HAP-1 (cell line): ENCODE results near the gene AFDN.

Source experiments
- DNase-seq, 2 experiments: peaks; one replicate each; pipeline ENCODE4 v3.0.0-alpha.2; 2016 to 2020; ENCODE audit warnings: low spot score in 2 of 2
- H3K27me3 ChIP-seq: fragments of 250-450 bp; sonication (Bioruptor Pico); 2 replicates; pipeline ENCODE4 v1.5.1; 2020; ENCODE audit warnings: low read depth, mild to moderate bottlenecking, moderate library complexity
- H3K36me3 ChIP-seq: fragments of 250-450 bp; sonication (Bioruptor Pico); replicated peaks from 2 replicates; pipeline ENCODE4 v1.5.1; 2020; ENCODE audit warnings: mild to moderate bottlenecking
- H3K4me1 ChIP-seq: fragments of 250-450 bp; sonication (Bioruptor Pico); 2 replicates; pipeline ENCODE4 v1.5.1; 2020; ENCODE audit warnings: mild to moderate bottlenecking
- H3K4me3 ChIP-seq: fragments of 250-450 bp; sonication (Bioruptor Pico); 2 replicates; pipeline ENCODE4 v1.5.1; 2020; ENCODE audit warnings: mild to moderate bottlenecking, moderate library complexity
- H3K9me3 ChIP-seq: fragments of 250-450 bp; sonication (Bioruptor Pico); 2 replicates; pipeline ENCODE4 v1.5.1; 2020; ENCODE audit warnings: mild to moderate bottlenecking, moderate library complexity
- in situ Hi-C: fragments of 300-500 bp; cut with MboI; formaldehyde crosslinking; loops from 3 replicates; pipeline ENCODE4 v1.14.3; 2020; ENCODE audit warnings: low sequenced_read_pairs, inconsistent platforms, mixed read lengths

Gene AFDN

DNA sequence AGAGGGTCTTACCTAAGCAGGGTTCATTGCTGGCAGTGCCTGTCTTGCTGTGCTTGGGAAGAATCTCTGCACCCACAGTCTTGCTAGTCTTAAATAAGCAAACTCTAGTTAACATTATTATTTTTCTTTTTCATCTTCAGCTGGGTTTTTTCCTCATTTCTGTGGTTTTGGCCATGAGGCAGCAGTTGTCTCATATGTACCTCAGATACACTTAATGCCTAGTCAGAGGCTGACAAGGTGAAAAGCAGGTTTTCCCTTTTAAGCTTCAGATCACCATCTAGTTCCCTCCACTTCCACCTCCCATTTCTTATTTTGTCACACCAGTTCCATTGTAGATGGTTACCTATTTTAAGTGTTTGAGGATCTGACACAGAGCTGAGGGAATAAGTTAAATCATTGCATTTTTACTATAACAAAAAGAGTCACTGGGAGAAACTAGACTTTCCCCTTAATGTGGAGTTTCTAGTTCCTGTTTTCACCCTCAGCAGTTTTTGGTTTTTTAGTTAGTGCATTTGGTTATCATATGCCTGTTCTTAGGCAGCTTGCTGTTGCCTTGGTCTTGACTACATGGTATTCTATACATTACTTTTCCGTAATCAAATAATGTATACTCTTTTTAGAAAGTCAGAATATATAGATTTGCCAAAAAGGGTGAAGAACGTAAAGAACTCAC, 46.0 kb downstream of the AFDN start:
- Histone ChIP-seq H3K4me1 (no peaks in the 10 kb centered on the region), H3K4me3 (no peak overlapping the region), H3K27me3 (no peaks in the 10 kb centered on the region), H3K36me3 (peaks cover 11% of the 10 kb centered on the region), H3K9me3 (no peaks in the 10 kb centered on the region)
- in situ Hi-C loops = no loop called here
- no peak for DNase-seq

DNA sequence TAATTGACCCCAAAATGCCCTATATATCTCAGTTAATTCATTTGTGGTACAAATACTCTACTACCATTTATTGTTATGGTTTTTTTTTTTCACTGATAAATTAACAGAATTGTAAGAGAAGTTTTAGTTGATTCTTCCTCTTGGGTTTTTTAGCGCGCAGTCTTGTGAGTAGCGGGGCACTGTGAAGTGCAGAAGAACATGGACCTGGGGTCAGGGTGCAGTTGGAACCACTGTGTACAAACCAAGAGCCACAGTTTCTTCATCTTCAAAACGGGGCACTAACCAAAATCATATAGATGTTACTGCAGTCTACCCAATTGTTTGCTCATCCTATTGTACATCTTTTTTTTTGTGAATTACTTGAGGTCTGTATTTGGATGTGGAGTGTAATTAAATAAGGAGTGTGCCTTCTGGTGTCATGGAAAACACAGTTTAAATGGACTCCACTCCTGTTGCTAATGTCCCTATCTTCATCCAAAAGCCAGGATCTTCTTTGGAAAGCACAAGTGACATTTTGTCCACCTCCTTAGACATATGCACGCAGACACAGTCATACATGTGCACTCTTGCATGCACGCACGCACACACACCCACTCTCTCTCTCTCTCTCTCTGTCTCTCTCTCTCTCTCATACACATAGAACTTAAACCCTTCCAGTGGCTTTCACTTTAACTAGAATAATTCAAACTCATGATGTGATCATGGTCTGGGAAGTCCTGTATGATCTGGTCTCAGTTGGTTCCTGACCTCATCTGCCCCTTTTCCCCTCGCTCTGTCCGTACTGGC, 51.5 kb downstream of the AFDN start:
- DNase-seq = no peak
- Histone ChIP-seq H3K36me3 (peaks cover 12% of the 10 kb centered on the region), H3K27me3 (no peaks in the 10 kb centered on the region), H3K4me3 (no peak overlapping the region), H3K4me1 (peaks cover 13% of the 10 kb centered on the region), H3K9me3 (no peaks in the 10 kb centered on the region)
- in situ Hi-C loops = loop anchor here (25.0 kb wide), 1 partner anchor 516 kb away; no protein-coding TSS in a partner anchor

DNA sequence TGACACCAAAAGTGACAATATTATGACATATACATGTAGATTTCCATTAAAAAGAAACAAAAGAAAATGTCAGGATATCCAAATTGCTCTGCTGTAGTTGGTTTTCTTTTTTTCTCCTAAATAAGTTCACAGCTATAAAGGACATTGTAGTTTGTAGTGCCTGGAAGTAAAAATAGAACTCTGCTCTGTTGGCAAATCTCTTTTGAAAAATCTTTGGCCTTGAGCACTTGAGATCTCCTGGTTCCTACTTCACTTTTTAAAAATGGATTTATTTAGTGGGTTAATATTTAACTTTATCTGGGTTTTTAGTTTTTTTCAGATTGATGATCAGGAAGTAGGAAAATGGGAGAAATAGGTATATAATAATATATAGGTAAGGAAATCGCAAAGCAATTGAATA, 52.9 kb downstream of the AFDN start:
- Histone ChIP-seq H3K4me3 (no peak overlapping the region), H3K4me1 (peaks cover 13% of the 10 kb centered on the region), H3K27me3 (no peaks in the 10 kb centered on the region), H3K36me3 (peaks cover 18% of the 10 kb centered on the region), H3K9me3 (no peaks in the 10 kb centered on the region)
- no peak for DNase-seq
- in situ Hi-C loops = loop anchor here (25.0 kb wide), 1 partner anchor 517 kb away; no protein-coding TSS in a partner anchor

DNA sequence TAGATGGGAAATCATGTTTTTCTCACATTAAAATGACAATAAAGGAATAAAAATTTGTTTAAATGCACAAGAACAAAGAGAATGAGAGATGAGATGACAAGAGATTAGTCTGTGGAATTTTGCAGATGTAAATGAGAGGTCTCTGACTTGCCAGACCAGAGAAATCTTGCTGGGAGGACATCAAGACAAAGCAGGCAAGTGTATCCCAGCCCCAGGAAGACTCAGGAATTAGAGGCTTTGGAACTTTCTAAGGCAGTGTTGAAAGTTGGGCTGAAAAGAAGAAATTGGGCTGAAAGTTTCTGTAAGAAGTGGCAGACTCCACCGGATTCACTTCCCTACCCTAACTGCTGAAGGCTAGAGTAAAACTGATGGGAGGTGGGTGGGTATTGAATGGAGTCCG, 54.6 kb downstream of the AFDN start:
- in situ Hi-C loops = loop anchor here (25.0 kb wide), 1 partner anchor 519 kb away; no protein-coding TSS in a partner anchor
- H3K36me3 ChIP-seq = peaks cover 22% of the 10 kb centered on the region
- H3K9me3 ChIP-seq = no peaks in the 10 kb centered on the region
- H3K4me1 ChIP-seq = peaks cover 13% of the 10 kb centered on the region
- H3K4me3 ChIP-seq = no peak overlapping the region
- peak in 1 of 2 experiments; percentile 26 for DNase-seq
- no peaks in the 10 kb centered on the region for H3K27me3 ChIP-seq

DNA sequence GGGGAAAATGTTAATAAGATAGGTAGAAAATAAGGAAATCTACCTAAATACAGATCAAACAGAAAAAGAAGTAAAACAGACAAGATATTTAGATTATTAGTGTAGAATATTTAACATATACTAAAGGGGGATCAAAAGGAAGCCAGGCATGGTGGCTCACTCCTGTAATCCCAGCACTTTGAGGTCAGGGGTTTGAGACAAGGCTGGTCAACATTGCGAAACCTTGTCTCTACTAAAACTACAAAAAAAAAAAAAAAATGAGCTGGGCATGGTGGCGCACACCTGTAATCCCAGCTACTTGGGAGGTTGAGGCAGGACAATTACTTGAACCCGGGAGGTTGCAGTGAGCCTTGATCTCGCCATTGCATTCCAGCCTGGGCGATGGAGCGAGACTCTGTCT, 55.5 kb downstream of the AFDN start:
- DNase-seq = no peak
- no peak overlapping the region for H3K4me3 ChIP-seq
- in situ Hi-C loops = loop anchor here (25.0 kb wide), 1 partner anchor 520 kb away; no protein-coding TSS in a partner anchor
- no peaks in the 10 kb centered on the region for H3K9me3 ChIP-seq
- H3K4me1 ChIP-seq = peaks cover 13% of the 10 kb centered on the region
- no peaks in the 10 kb centered on the region for H3K27me3 ChIP-seq
- H3K36me3 ChIP-seq = peaks cover 22% of the 10 kb centered on the region

DNA sequence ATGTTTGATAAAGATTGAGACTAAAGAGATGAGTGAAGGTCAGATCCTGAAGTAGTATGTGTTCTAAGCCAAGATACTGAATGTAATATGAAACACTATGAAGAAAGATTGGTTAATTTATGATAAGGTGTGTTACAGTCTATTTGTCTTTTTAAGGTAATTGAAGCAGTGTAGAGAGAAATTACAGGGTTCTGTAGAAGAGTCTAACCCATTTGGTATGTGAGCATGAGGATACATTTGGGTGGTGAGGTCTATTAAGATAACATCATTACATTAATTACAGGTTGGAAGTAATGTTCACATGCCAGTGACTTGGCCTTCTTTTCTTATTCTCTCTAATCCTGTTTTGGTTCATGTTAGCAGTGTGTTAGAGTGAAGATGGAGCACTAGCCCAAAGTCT, 61.4 kb downstream of the AFDN start:
- in situ Hi-C loops = loop anchor here (25.0 kb wide), 1 partner anchor 526 kb away; no protein-coding TSS in a partner anchor

DNA sequence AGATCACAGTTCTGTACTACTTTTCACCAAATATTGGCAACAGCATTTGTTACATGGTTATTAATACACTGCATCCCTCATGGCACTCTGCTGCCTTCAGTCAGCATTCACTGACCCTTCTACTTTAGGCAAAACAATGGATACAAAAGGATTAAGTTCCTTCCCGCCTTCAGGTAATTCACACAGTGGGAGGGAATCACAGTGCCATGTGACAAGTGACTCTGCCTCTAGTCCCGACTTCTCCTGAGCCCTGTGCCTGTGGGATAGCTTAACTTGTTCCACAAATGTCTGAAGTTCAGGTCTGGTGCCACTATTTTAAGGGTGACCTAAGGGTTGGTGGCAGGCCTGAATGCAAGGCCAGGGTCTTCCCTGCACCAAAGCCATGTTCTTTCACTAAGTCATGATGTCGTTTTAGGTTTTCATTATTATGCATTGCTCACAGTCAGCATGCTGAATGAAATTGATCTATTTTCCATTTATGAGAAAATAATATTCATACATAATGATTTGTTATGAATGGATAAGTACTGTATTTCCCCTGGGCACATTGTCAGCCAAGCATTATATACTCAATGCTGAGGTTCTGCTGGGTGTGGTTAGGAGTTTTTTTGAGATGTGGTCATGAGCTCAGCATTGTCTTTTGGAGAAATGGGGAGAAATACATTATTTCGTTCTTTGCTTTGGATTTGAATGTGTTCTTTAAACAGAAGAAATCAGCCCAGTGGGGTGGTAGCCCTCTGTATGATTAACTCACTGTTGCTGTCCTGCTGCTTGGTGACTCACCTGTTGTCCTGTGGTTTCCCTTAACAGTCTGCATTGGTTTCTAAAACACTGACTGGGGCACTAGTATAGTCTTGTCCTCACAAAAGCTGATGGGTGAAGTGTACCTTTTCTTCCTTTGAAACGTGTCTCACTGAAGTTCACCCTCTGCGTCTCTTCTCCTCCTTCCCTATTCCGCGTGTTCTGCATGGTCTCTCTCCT, 66.4 kb downstream of the AFDN start:
- no peaks in the 10 kb centered on the region for H3K27me3 ChIP-seq
- H3K4me3 ChIP-seq = no peak overlapping the region
- peak; percentile 38 to 59 for DNase-seq
- in situ Hi-C loops = loop anchor here (25.0 kb wide), 1 partner anchor 531 kb away; no protein-coding TSS in a partner anchor
- no peaks in the 10 kb centered on the region for H3K9me3 ChIP-seq
- H3K4me1 ChIP-seq = peaks cover 4% of the 10 kb centered on the region
- peaks cover 46% of the 10 kb centered on the region for H3K36me3 ChIP-seq

More for the DNA sequence above, 61.4 kb downstream of the AFDN start:
- peaks cover 47% of the 10 kb centered on the region for H3K36me3 ChIP-seq
- no peaks in the 10 kb centered on the region for H3K27me3 ChIP-seq
- peaks cover 4% of the 10 kb centered on the region for H3K4me1 ChIP-seq
- no peak for DNase-seq
- no peak overlapping the region for H3K4me3 ChIP-seq
- H3K9me3 ChIP-seq = no peaks in the 10 kb centered on the region

DNA sequence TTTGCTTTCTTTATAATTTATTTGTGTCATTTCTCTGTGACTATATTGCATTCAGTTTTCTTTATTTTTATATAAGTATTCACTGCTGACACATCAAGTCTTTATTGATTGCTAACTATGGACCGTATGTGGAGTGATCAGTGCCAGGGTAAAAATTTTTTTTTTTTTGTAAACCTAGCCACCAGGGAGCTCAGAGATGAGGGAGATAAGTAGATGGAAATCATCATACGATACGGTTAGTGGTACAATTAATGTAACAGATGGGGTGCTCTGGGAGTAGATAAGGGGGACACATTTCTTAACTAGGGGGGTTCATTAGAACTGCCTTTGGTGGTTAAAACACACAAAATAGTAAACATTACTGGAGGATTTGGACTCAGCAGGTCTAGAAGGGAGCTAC, 68.3 kb downstream of the AFDN start:
- H3K36me3 ChIP-seq = peaks cover 37% of the 10 kb centered on the region
- H3K4me1 ChIP-seq = peaks cover 6% of the 10 kb centered on the region
- no peak overlapping the region for H3K4me3 ChIP-seq
- H3K27me3 ChIP-seq = no peaks in the 10 kb centered on the region
- H3K9me3 ChIP-seq = no peaks in the 10 kb centered on the region
- DNase-seq = no peak
- in situ Hi-C loops = loop anchor here (25.0 kb wide), 1 partner anchor 533 kb away; no protein-coding TSS in a partner anchor

DNA sequence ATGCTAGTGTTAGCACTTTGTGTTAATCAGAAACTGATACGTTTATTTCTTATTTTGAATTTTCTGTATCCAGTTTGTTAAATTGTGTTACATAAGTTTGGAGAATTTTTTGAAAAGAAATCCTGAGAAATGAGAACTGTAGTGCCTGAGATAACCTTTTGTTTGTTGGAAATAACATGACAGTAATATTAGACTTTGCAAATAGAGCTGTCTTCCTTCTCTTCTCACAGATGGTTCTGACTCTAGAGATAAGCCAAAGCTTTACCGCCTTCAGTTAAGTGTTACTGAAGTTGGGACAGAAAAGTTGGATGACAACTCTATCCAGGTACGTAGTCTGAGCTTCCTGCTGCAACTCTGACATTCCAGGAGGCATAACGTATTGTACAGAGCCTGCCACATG, 69.9 kb downstream of the AFDN start:
- no peaks in the 10 kb centered on the region for H3K9me3 ChIP-seq
- no peak for DNase-seq
- no peaks in the 10 kb centered on the region for H3K27me3 ChIP-seq
- H3K4me1 ChIP-seq = peaks cover 6% of the 10 kb centered on the region
- H3K36me3 ChIP-seq = peaks cover 25% of the 10 kb centered on the region
- H3K4me3 ChIP-seq = no peak overlapping the region
- in situ Hi-C loops = loop anchor here (25.0 kb wide), 1 partner anchor 534 kb away; no protein-coding TSS in a partner anchor

DNA sequence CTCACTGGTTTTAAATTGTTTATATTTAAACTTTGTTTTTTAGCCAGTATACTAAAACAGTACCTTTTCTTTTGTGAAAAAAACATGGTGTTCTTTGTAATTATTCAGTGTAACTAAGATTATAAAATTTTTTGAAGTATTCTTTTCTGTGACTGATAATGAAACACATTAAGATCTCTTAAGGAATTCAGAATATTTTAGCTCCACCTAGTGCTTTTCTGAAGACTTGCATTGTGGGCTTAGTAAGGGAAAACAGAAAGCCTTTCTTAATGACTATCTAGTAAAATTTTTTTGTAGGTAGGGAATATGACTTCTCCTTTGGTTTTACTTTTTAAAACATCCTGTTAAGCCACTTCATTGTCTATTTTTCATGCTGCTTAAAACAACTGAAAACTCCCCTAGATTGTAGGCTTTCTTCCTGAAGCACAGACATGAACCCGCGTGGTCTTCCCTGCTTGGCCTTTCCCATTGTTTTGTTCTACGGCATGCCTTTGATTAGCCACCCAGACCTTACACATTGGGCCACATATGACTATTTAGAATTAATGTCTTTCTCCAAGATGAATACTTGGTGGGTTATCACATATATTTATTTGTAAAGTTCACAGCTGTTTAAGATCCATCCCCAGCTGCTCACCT, 72.1 kb downstream of the AFDN start:
- Histone ChIP-seq H3K9me3 (no peaks in the 10 kb centered on the region), H3K27me3 (no peaks in the 10 kb centered on the region), H3K4me1 (peaks cover 3% of the 10 kb centered on the region; the same call in 1 of the 2 replicates), H3K36me3 (peaks cover 26% of the 10 kb centered on the region), H3K4me3 (no peak overlapping the region)
- DNase-seq = peak in 1 of 2 experiments; percentile 65
- in situ Hi-C loops = loop anchor here (25.0 kb wide), 1 partner anchor 536 kb away; no protein-coding TSS in a partner anchor

DNA sequence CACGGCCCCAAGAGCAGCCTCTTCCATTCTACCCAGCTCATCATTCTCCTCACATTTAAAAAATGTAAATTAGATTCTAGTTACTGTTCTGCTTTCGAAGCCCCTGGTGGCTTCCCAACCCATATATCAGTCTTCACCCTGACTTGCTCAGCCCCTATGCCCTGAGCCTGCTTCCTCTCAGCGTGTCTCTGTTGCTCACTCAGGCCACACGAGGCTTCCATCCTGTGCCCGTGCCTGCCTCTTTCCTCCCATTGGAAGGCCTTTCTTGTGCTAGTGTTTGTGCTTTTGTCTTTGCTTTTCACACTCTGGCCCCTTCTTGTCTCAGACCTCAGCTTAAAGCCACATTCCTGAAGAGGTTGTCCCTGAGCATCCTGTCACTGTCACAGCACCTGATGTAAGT, 78.1 kb downstream of the AFDN start:
- H3K4me1 ChIP-seq = no peaks in the 10 kb centered on the region
- in situ Hi-C loops = no loop called here
- no peaks in the 10 kb centered on the region for H3K27me3 ChIP-seq
- H3K9me3 ChIP-seq = no peaks in the 10 kb centered on the region
- H3K4me3 ChIP-seq = no peak overlapping the region
- no peak for DNase-seq
- peaks cover 28% of the 10 kb centered on the region for H3K36me3 ChIP-seq

DNA sequence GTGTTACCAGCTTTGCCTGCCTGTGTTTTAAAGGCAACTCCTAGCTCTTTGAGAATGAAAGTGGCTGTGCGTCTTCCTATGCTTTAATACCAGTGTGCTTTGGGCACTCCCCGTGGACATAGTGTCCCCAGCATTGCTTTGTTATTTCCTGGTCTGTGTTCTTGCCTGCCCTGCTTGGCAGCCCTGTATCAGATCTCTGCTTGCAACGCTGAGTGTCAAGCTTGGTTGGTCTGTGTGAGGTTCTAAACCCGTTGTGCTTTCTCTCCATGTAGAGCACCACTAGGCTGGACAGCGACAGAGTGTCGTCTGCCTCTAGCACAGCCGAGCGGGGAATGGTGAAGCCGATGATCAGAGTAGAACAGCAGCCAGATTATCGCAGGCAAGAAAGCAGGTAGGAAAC, 80.2 kb downstream of the AFDN start:
- no peak for DNase-seq
- Histone ChIP-seq H3K4me3 (no peak overlapping the region), H3K36me3 (peaks cover 28% of the 10 kb centered on the region), H3K4me1 (no peaks in the 10 kb centered on the region), H3K9me3 (no peaks in the 10 kb centered on the region), H3K27me3 (no peaks in the 10 kb centered on the region)
- in situ Hi-C loops = no loop called here
